Tibial nerve (tissue), 4 donors: ENCODE measurements around the gene SSH2.

ENCODE experiments used
- EP300 ChIP-seq, 2 donors: sonication (generic); formaldehyde crosslinking; IDR thresholded peaks; one replicate each; pipeline ENCODE4 v1.6.1; 2017; ENCODE audit warnings: antibody characterized with exemption in 2 of 2, mild to moderate bottlenecking in 1 of 2
- TF ChIP-seq, protein P1 (sequence below), 5 experiments: fragments of 200-600 bp in 3 of 5; fragments of 450-650 bp in 2 of 5; sonication (generic) in 3 of 5; IDR thresholded peaks; one replicate each; pipeline ENCODE4 v1.5.1; 2016 to 2019; ENCODE audit warnings: antibody characterized with exemption in 5 of 5, mild to moderate bottlenecking in 3 of 5, moderate library complexity in 2 of 5

DNA sequence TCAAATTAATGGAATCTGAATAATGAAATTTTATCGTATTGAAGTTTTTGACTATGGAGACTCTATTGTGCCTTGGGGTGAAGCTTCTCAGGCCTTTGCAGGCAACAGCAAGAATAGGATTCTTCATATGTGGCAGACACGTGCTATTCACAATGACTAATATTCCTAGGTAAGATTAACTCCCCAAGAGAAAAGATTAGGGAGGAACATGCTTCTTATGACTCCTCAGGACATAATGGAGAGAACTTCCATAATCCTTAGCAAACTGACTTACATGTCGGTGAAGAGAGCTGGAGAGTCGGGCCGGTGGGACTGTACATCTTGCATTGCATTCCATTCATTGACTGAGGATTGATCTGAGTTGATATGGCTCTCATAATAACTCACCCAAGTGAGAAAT, 258.4 kb downstream of the SSH2 start:
- TF ChIP-seq, protein P1, sequence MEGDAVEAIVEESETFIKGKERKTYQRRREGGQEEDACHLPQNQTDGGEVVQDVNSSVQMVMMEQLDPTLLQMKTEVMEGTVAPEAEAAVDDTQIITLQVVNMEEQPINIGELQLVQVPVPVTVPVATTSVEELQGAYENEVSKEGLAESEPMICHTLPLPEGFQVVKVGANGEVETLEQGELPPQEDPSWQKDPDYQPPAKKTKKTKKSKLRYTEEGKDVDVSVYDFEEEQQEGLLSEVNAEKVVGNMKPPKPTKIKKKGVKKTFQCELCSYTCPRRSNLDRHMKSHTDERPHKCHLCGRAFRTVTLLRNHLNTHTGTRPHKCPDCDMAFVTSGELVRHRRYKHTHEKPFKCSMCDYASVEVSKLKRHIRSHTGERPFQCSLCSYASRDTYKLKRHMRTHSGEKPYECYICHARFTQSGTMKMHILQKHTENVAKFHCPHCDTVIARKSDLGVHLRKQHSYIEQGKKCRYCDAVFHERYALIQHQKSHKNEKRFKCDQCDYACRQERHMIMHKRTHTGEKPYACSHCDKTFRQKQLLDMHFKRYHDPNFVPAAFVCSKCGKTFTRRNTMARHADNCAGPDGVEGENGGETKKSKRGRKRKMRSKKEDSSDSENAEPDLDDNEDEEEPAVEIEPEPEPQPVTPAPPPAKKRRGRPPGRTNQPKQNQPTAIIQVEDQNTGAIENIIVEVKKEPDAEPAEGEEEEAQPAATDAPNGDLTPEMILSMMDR (IDR thresholded peaks at IDR 0.05) = no peak
- no peak for TF ChIP-seq EP300 (IDR thresholded peaks at IDR 0.05)
